ENCODE measurements around the gene GATB.

- TF ChIP-seq REST (IDR thresholded peaks at IDR 0.05; ENCODE audit: unreplicated experiment) = no peak
- TF ChIP-seq CTCF (conservative IDR thresholded peaks at IDR 0.05; ENCODE audit: low read depth in 2 of 2) = peak in 1 of 2 experiments; percentile 23; a peak in 2 of 4 replicates
- TF ChIP-seq EZH2 (IDR thresholded peaks at IDR 0.05; ENCODE audit: low read depth, unreplicated experiment) = no peak
- no peak for TF ChIP-seq POLR2AphosphoS5 (IDR thresholded peaks at IDR 0.05; ENCODE audit: low read depth)
- no peak for TF ChIP-seq JUNB (IDR thresholded peaks at IDR 0.05; ENCODE audit: unreplicated experiment)
- no peak for TF ChIP-seq CREB1 (CRISPR knock-in tag; IDR thresholded peaks at IDR 0.05; ENCODE audit: low read depth)
- TF ChIP-seq ETS1 (IDR thresholded peaks at IDR 0.05) = no peak
- TF ChIP-seq EZH2phosphoT487 (IDR thresholded peaks at IDR 0.05; ENCODE audit: unreplicated experiment) = no peak
Observed at GRCh38 chr4:151729731-151730559, 30.9 kb downstream of the GATB start.
